ENCODE results near the gene GTSE1.

The GTSE1 gene

DNA sequence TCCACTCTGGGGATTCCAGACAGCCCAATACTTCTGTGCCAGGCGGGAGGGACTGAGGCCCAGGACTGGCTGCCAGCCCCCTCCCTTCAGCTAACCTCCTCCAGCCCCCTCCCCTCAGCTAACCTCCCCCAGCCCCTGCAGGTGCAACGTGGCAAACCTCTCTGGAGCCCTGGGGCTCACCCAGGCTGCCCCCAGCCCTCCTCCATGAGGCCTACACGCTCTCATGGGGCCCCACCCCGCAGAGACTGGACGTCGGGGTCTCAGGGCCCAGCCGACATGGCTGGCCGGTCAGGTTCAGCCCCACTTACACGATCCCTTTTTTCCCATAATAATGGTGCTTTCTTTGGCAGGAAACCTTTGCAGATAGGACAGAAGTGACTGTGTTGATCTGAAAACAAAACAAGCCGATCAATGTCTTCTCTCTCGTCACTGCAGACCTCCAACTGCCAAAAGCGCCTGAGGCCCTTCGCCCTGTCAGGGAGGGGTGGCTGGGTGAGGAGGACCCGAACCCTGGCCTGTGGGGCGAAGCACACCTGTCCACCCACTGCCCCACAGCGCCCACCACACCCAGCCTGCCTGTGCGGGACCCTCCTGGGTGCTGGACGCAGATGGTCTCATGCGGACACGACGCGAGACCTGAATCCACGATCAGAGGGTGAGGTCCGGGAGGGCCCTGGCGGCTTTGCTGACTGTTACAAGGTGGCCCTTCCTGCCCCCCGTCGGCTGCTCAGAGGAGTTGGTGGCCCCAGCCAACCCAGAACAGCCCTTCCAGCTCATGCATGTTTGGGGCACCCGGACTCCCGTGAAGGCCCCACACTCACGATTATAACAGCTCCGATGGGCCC is 72.4 kb downstream of the GTSE1 start:
- DNase-seq = no peak

DNA sequence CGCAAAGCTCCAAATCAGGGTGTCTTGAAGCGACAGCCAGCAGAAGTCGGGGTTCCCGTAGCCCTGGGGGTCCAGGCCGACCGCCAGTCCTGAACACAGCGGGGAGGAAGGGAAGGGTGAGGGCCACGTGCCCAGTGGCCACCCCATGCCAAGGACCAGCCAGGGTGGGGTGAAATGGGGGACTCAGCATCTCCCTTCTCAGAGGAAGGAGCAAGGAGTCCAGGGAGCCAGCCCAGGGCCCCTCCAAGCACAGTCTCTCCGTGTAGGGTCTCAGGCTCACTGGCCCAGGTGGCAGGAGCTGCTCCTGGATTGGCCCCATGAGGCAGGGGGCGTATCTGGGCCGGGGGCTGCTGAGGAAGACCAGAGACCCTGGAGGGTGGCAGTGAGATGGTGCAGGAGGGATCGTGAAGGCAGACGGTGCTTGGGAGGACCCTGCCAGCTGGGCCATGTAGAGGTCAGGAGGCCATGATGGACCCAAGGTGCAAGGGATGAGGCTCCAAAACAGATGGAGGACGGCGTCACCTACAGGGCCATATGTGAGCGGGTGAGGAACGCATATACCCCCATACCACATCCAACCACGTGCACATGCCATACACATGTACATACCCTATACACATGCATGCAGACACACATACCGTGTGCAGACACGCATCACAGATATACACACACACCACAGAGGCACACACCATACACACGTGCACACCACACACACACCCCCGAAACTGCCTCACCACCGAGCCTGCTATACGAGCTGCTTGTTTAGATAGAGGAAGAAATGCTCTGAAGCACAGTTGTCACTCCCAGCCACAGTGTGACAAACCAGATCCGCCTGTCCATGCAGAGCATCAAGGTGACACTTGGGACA is 73.3 kb downstream of the GTSE1 start:
- DNase-seq = no peak

DNA sequence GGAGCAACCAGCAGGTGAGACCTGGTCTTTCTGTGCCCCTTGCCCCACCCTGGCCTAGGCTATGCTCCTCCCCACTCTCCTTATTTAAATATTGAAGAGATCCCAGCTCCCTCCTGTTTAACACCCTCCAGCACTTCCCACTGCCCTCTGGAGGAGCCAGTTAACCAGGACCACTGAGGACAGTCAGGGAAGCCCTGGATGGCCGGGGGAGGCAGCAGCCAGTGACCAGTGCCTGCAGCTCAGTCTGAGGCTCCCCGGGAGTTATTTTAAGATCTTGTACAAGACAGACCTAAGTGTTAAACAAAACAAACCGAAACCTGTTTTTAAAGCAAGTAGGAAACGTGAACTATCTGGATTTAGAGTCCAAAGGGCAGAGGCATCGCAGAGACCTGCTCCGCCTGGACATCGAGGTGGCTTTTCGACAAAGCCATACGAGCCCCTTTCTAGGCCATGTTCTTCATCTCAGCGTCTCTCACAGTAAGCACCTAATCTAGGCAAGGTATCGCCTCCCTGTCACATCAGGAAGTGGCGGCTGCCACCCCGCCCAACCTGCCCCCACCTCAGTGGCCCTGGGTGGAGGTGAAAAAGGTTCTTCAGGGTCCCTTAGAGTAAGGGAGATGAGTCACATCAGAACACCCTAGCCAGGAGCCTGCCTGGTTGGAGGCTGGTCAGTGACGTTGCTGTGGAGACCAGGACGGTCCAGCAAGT is 74.1 kb downstream of the GTSE1 start:
- DNase-seq = no peak

DNA sequence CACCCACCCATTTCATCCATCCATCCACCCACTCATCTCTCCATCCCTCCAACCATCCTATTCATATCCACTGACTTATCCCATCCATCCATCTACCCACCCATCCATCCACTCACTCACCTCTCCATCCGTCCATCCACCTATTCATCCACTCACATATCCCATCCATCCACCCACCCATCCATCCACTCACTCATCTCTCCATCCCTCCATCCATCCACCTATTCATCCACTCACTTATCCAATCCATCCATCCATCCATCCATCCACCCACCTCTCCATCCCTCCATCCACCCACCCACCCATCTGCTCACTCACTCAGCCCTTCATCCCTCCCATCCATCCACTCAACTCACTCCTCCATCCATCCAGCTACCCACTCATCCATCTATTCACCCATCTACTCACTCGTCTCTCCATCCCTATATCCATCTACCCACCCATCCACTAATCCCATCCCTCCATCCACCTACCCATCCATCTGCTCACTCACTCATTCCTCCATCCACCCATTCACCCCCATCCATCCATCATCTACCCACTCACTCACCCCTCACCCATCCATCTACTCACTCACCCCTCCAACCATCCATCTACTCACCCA is 75.1 kb downstream of the GTSE1 start:
- no peak for DNase-seq

DNA sequence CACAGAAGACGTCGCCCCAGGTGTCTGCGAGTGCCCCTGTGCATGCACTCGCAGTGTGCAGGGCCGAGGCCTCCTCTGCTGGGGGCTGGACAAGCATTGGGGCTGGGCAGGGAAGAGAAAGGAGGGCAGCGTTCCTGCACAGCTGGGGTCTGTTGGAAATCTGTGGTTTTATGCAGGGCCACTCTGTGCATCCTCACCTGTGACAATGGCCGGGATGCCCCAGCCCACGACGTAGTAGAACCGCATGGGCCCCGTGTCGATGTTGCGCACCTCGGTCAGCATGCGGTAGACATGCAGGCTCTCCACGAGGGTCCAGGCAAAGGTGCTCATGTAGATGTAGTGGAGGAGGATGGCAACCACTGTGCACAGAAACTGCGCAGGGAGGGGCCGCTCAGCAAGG is 76.0 kb downstream of the GTSE1 start:
- DNase-seq = no peak

DNA sequence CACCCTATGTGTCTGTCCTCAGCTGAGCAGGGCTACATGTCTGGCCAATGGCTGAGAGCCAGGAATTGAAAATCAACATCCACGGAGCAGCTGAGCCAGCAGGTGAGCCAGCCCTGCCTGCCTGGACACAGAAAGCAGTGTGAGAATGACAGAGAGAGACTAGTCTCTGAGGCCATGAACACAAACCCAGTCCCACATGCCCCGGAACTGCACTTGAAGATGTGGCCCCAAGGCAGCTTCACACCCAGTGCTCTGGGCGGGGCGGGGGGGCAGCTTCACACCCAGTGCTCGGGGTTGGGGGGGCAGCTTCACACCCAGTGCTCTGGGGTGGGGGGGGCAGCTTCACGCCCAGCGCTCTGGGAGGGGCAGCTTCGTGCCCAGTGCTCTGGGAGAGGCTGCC is 76.5 kb downstream of the GTSE1 start:
- DNase-seq = no peak

DNA sequence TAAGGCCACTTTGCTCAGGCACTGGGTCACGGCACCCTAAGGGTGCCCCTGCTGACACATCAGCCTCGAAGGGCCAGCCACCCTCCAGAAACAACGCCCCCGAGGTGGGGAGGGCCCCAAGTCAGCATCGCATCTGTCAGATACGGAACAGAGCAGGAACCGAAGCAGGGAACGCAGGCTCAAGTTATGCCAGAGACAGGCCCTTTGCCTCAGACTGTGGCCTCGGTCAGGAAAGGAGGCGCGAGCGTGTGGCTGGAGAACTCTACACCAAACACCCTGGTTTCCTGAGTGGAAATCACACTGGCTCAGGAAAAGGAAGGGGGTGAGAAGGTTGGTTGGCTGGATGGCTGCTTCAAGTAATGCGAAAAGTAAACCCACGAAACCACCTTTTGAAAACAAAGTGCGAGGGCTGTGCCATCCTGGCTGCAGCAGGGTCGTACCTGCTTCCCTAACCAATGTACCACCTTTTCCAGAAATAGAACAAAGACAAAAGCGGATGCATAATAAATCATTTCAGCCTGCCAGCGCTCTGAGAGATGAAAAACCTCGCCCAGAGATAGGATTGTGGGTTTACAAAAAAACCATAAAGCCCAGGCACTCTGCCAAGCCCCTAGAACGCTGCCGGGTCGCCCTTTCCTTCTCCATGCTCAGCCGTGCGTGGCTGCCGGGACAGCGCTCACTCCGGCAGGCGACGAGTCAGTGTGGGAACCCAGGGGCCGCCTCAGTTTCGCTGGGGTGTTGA is 77.4 kb downstream of the GTSE1 start:
- DNase-seq = no peak

DNA sequence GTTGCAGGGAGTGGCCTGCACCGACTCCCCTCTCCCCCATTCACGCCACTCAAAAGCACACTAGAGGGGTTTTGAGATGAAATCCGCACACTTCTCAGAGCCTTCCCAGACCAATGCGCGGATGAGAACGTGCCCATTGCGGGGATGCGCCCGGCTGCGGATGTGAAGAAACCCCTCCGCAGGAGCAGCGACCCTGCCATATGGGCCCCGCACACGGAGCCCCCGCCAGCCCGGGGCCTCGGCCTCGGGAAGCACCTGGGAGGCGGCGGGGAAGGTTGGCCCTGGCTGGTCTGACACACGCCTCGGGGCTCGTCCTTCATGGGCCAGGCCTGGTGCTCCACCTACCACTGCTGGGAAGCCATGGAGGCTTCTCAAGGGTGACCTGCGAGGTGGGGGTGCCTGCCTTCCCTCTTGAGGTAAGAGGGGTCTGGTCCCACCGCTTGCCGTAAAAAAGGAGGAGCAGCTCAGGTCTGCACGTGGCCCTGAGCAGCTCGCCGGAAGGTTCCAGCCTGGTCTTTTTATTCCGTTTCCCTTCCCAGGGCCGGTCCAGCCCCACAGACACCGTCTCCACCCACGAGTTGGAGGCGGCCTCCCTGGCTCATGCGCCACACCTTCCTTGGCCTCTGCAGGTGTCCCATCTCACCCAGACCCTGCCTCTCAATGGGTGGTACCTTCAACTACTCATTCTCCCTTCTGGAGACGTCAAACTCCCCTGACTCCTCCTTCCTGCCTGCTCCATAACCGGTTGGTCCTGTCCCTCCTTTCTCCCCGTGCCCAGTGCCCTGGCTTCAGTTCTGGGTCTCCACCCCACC is 78.2 kb downstream of the GTSE1 start:
- DNase-seq = no peak

DNA sequence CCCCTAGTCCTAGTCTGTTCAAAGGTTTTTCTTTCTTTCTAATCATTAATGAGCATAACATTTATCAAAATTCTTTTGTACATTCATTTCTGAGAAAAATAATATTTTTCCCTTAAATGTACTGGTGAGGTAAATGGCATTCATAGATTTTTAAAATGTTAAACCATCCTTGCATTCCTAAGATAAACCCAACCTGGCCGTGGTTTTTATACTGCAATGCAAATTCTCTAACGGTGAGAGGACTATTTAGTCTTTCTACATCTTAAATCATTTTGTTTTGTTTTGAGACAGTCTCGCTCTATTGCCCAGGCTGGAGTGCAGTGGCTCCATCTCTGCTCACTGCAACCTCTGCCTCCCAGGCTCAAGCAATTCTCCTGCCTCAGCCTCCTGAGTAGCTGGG is 79.4 kb downstream of the GTSE1 start:
- no peak for DNase-seq

DNA sequence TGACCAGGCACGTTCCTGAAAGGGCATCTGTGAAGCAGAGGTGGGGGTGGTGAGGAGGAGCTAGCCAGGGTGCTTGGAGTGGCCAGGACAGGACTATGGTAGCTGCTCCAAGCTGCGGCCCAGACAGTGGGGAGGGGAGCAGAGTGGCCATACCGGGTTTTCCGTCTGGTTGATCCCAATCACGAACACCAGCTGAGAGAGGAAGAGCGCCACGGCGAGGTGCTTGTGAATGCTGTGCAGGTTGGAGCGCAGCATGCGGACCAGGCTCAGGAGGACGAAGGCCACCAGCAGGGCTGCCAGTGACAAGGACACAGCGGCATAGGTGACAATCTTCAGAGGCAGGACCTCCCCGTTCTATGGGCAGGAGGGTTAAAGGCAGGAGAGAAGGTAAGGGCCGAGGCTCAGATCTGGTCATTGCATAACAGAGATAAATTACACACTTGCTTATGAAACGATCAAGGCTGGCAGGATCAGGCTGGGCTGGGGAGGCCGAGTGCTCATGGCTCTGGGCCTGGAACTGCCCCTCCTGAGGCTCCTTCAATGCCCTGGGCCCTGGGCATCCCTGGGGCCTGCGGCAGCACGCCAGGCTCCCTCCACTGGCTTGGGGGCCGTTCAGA is 80.3 kb downstream of the GTSE1 start:
- no peak for DNase-seq

DNA sequence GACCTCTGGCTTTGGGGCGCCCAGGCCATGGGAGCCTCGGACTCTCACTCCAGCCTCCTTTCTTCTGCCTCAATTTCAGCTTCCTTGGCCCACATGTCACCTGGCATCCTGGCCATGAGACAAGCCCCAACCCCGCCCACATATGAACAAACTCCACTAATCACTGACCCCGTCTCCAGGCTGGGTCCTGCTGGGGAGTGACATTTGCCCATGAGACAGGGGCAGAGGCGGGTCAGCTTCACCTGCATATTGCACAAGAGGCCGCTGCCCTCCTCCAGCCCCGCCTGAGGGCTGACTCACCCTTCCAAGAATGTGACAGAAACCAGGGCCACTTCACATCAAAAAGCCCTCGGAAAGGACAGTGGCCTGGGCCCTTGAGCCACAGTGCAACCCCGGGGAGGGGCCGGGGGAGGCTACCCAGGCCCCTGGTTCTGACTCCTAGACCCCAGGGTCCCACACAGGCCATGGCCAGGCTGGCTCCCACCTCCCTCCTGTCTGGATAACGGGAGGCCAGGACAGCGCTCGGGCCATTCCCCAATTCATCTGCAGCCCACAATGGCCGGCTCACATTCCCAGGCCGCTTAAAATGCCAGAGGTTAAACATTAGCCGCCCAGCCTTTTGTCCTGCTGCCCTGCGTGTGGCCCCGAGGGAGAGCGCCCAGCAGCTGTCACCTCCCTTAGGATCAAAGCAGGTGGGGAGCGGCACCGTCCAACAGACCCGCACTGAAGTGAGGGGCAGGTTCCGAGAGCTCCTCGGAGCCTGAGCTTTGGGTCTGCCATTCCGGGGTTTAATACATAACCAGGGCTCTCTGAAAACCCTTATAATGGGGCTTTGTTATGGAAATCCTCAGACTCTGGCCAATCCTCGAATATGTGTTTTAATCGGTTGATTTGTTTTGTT is 81.1 kb downstream of the GTSE1 start:
- DNase-seq = no peak

DNA sequence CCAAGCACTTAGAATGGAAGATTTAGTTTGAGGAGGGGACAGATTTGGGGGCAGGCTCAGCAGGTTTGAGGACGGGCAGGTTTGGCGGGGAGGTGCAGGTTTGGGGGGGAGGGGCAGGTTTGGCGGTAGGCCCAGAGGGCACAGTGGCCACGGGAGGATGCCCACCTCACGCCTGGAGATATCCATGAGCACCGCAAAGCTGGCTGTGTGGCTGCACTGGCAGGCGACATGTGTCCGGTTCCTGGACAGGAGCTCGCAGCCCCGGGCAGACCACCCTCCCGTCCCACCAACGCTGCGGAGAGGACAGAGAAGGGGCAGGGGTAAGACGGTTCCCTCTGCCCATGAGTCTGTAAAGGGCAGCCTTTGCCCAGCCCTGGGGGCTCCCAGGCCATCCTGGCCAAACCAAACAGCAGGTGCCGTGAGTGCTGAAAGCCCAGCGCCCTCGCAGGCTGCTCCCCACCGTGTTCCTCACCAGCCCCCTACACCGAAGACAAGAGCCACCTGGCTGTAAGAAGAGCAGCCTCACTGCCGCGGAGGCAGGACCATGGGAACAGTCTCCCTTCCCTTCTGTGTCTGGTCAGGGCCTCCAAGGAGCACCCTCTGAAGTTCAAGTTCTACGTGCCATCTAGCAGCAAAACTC is 81.9 kb downstream of the GTSE1 start:
- DNase-seq = no peak

DNA sequence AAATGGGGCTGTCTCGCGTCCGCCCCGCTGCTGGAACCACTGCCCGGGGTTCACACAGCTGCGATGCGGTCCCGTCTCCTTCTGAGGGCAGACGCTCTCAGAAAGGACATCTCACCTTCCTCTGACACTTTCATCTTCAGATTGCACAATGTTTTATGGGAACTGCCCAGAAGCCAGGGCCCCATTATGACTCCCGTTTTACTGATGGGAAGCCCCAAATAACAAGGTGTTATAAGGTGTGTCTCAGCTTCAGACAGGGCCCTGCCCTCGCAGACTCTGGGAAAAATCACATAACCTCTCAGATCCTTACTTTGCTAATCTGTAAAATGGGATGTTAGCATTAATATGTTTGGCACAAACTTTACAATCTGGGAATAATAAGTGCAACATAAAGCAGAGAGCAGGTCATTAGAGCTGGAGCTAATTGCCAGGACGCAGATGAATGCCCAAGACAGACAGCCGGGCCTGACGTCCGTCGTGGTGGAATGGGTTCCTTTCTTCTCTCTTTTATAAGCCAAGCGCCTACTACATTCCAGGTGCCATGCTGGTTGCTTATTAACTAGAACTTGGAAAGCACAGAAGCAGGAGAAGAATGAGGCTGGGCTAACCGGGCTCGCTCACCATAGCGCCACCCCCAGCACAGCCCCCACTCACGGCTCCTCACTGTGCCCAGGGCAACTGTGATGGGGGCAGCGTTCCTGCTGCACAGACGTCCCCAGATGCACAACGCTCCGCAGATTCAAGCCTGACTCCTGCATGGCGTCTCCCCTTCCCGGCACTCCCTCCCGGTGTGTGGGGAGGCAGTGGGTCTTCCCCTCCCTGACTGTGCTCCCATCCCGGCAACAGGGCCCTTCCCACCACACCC is 82.6 kb downstream of the GTSE1 start:
- no peak for DNase-seq

DNA sequence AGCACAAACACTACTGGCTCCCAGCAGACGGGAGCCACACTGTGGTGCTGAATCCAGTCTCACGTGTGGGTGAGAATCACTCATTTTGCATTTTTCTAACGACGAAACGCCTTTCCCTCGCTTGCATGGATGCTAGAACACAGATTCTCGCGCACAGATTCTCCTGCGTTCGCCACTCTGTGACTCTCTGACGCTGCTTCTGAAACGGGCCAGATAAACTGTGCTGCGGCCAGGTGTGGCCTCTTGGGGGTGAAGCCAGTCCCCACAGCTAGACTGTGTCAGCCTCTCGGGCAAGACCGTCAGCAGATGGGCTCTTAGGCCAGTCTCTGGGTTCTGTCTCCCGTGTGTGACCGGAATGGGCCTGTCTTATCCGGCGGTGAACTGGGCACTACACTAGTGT is 83.4 kb downstream of the GTSE1 start:
- DNase-seq = no peak

Measured in NCI-H1694 (cell line).